H1 (cell line): ENCODE data around the gene ARPP21. TPM values are rescaled to one million over a fixed set of nuclear protein-coding genes. Genes with fewer than 3 reads are reported as not detected.

ENCODE experiments used
- CTCF ChIA-PET: fragments of 300-600 bp; sonication (Branson Sonifier 250); formaldehyde crosslinking; loops from one replicate; lab custom pipeline; 2021; ENCODE audit not compliant: partially characterized antibody; lab: Charles Lee
- POLR2A ChIA-PET: fragments of 300-600 bp; sonication (Branson Sonifier 250); formaldehyde crosslinking; loops from one replicate; lab custom pipeline; 2021; ENCODE audit warnings: inconsistent platforms; ENCODE audit not compliant: partially characterized antibody; lab: Charles Lee
- DNase-seq, 2 experiments: peaks; one replicate each; pipeline versions ENCODE4 v3.0.0 to v3.0.0-alpha.2; 2010 to 2022; ENCODE audit warnings: low spot score in 2 of 2, low read depth in 1 of 2, mixed read lengths in 1 of 2
- FAIRE-seq: peaks from 2 replicates; lab custom pipeline; 2011; peaks lifted over from hg19 to GRCh38; lab: Jason Lieb, UNC
- H2AFZ ChIP-seq: 2 replicates; pipeline ENCODE4 v1.8.1; 2012; ENCODE audit warnings: low read length, inconsistent platforms
- H2AK5ac ChIP-seq: 2 replicates; pipeline ENCODE4 v1.6.1; 2013; ENCODE audit warnings: low read depth, low read length
- H2BK120ac ChIP-seq: replicated peaks from 2 replicates; pipeline ENCODE3; 2013; ENCODE audit warnings: low read depth, low read length, inconsistent platforms
- H2BK12ac ChIP-seq: 2 replicates; pipeline ENCODE4 v1.6.1; 2013; ENCODE audit warnings: low read depth, low read length
- H2BK15ac ChIP-seq: 2 replicates; pipeline ENCODE4 v1.6.1; 2013; ENCODE audit warnings: low read length
- H2BK20ac ChIP-seq: 2 replicates; pipeline ENCODE4 v1.6.1; 2013; ENCODE audit warnings: low read length
- H2BK5ac ChIP-seq: 2 replicates; pipeline ENCODE4 v1.6.1; 2013; ENCODE audit warnings: low read depth, low read length
- H3K14ac ChIP-seq: 2 replicates; pipeline ENCODE4 v1.6.1; 2013; ENCODE audit warnings: inconsistent platforms; ENCODE audit not compliant: insufficient read length
- H3K18ac ChIP-seq: 2 replicates; pipeline ENCODE4 v1.6.1; 2013; ENCODE audit warnings: low read length; ENCODE audit errors: extremely low read depth
- H3K23ac ChIP-seq: 2 replicates; pipeline ENCODE4 v1.6.1; 2013; ENCODE audit warnings: inconsistent platforms; ENCODE audit not compliant: insufficient read length
- H3K23me2 ChIP-seq: 2 replicates; pipeline ENCODE4 v1.6.1; 2013; ENCODE audit warnings: low read depth, low read length
- H3K27ac ChIP-seq: 2 replicates; pipeline ENCODE4 v1.6.1; 2011; ENCODE audit warnings: low read depth, low read length, inconsistent platforms
- H3K27me3 ChIP-seq, 4 experiments: replicated peaks in 1 of 4; 1 replicate in 1 of 4; 2 replicates in 3 of 4; pipeline versions ENCODE4 v1.6.1 to v1.8.1; 2011 to 2013; ENCODE audit warnings: low read length in 3 of 4, mild to moderate bottlenecking in 3 of 4, inconsistent platforms in 2 of 4, mixed read lengths in 2 of 4, moderate library complexity in 1 of 4; ENCODE audit not compliant: control insufficient read depth in 3 of 4, insufficient read depth in 3 of 4; ENCODE audit errors: extremely low read depth in 1 of 4
- H3K36me3 ChIP-seq, 4 experiments: 2 replicates each; pipeline versions ENCODE4 v1.6.1 to v1.8.1; 2011 to 2013; ENCODE audit warnings: mild to moderate bottlenecking in 4 of 4, low read length in 3 of 4, moderate library complexity in 2 of 4, control low read depth in 1 of 4, inconsistent platforms in 1 of 4; ENCODE audit not compliant: insufficient read depth in 4 of 4, control insufficient read depth in 2 of 4
- H3K4ac ChIP-seq: replicated peaks from 2 replicates; pipeline ENCODE3; 2013; ENCODE audit warnings: low read length, low read depth, mixed read lengths, inconsistent platforms; ENCODE audit not compliant: insufficient read length
- H3K4me1 ChIP-seq, 4 experiments: replicated peaks in 1 of 4; 1 replicate in 1 of 4; 2 replicates in 3 of 4; pipeline versions ENCODE4 v1.6.1 to v1.8.1; 2011 to 2013; ENCODE audit warnings: low read length in 3 of 4, inconsistent platforms in 2 of 4, mixed read lengths in 1 of 4; ENCODE audit not compliant: insufficient read depth in 4 of 4, control insufficient read depth in 3 of 4
- H3K4me2 ChIP-seq, 2 experiments: 2 replicates each; pipeline versions ENCODE4 v1.6.1 to v1.8.1; 2011 to 2013; ENCODE audit warnings: low read depth in 2 of 2, low read length in 2 of 2, control low read depth in 1 of 2, inconsistent platforms in 1 of 2, mild to moderate bottlenecking in 1 of 2; ENCODE audit not compliant: insufficient read depth in 1 of 2
- H3K4me3 ChIP-seq, 4 experiments: fragments of 200-600, 300-600 bp in 1 of 4; sonication (generic), shearing (Covaris generic), sonication (Bioruptor Twin) in 1 of 4; 2 replicates each; pipeline versions ENCODE4 v1.5.1 to v1.8.1; 2011 to 2016; ENCODE audit warnings: low read length in 4 of 4, low read depth in 3 of 4, control low read depth in 2 of 4, inconsistent platforms in 2 of 4, mild to moderate bottlenecking in 2 of 4, mixed read lengths in 1 of 4, moderate library complexity in 1 of 4; ENCODE audit not compliant: insufficient read depth in 2 of 4; ENCODE audit errors: extremely low read depth in 1 of 4
- H3K56ac ChIP-seq: replicated peaks from 2 replicates; pipeline ENCODE3; 2013; ENCODE audit warnings: low read depth, mild to moderate bottlenecking, mixed read lengths, low read length, inconsistent platforms; ENCODE audit not compliant: insufficient read length
- H3K79me1 ChIP-seq: 2 replicates; pipeline ENCODE4 v1.6.1; 2013; ENCODE audit warnings: low read depth, low read length, control low read depth
- H3K79me2 ChIP-seq, 2 experiments: 2 replicates each; pipeline versions ENCODE4 v1.6.1 to v1.8.1; 2012 to 2013; ENCODE audit warnings: low read length in 2 of 2, mild to moderate bottlenecking in 2 of 2, inconsistent platforms in 1 of 2; ENCODE audit not compliant: insufficient read depth in 2 of 2, control insufficient read depth in 1 of 2
- H3K9ac ChIP-seq, 4 experiments: replicated peaks in 1 of 4; 1 replicate in 1 of 4; 2 replicates in 3 of 4; pipeline versions ENCODE4 v1.6.1 to v1.8.1; 2011 to 2013; ENCODE audit warnings: low read depth in 3 of 4, low read length in 3 of 4, control low read depth in 2 of 4, mild to moderate bottlenecking in 2 of 4, moderate library complexity in 2 of 4, inconsistent platforms in 1 of 4; ENCODE audit errors: extremely low read depth in 1 of 4
- H3K9me3 ChIP-seq, 2 experiments: 2 replicates each; pipeline versions ENCODE4 v1.6.1 to v1.8.1; 2012 to 2013; ENCODE audit warnings: mild to moderate bottlenecking in 2 of 2, moderate library complexity in 2 of 2, control low read depth in 1 of 2, inconsistent platforms in 1 of 2, low read depth in 1 of 2, low read length in 1 of 2, mixed read lengths in 1 of 2; ENCODE audit not compliant: insufficient read depth in 2 of 2
- H4K20me1 ChIP-seq, 2 experiments: replicated peaks in 1 of 2; 2 replicates each; pipeline versions ENCODE3 to v1.8.1; 2011 to 2013; ENCODE audit warnings: inconsistent platforms in 2 of 2, low read length in 2 of 2, mild to moderate bottlenecking in 1 of 2; ENCODE audit not compliant: insufficient read depth in 2 of 2, control insufficient read depth in 1 of 2
- H4K5ac ChIP-seq: 2 replicates; pipeline ENCODE4 v1.6.1; 2013; ENCODE audit warnings: low read length, low read depth, mixed read lengths, inconsistent platforms; ENCODE audit not compliant: insufficient read length
- H4K8ac ChIP-seq: 2 replicates; pipeline ENCODE4 v1.8.0; 2013; ENCODE audit warnings: mild to moderate bottlenecking, moderate library complexity, low read length, inconsistent platforms; ENCODE audit not compliant: insufficient read depth; ENCODE audit errors: extremely low read depth
- H4K91ac ChIP-seq: replicated peaks from 2 replicates; pipeline ENCODE3; 2013; ENCODE audit warnings: low read length, mixed read lengths, inconsistent platforms; ENCODE audit not compliant: insufficient read length
- CTBP2 ChIP-seq: IDR thresholded peaks from 2 replicates; pipeline ENCODE4 v1.7.0; 2011; ENCODE audit warnings: borderline replicate concordance, mild to moderate bottlenecking, moderate library complexity, mixed read lengths, low read length; ENCODE audit not compliant: insufficient read depth, insufficient read length
- KDM4A ChIP-seq: IDR thresholded peaks from one replicate; pipeline ENCODE4 v1.7.1; 2012; ENCODE audit warnings: low read depth, mild to moderate bottlenecking, moderate library complexity, low read length, inconsistent platforms; ENCODE audit not compliant: severe bottlenecking
- MAX ChIP-seq: IDR thresholded peaks from 2 replicates; pipeline ENCODE4 v1.6.1; 2012; ENCODE audit warnings: inconsistent platforms
- POU5F1 ChIP-seq: IDR thresholded peaks from 2 replicates; pipeline ENCODE4 v1.6.1; 2011; ENCODE audit warnings: low read depth, mild to moderate bottlenecking, low read length, moderate library complexity
- RBBP5 ChIP-seq: IDR thresholded peaks from 2 replicates; pipeline ENCODE4 v1.7.1; 2012; ENCODE audit warnings: low read depth, mild to moderate bottlenecking, inconsistent platforms, low read length, moderate library complexity, borderline replicate concordance
- SP1 ChIP-seq: IDR thresholded peaks from 2 replicates; pipeline ENCODE4 v1.6.1; 2011; ENCODE audit warnings: low read depth, low read length
- TAF1 ChIP-seq: IDR thresholded peaks from 2 replicates; pipeline ENCODE4 v1.6.1; 2011; ENCODE audit warnings: mild to moderate bottlenecking, low read depth, low read length
- WGBS, 2 experiments: shearing (Covaris generic) in 1 of 2; methylation state at CpG; one replicate each; pipeline versions ENCODE4 v1.1.6 to v1.1.7; 2013 to 2015; ENCODE audit warnings: low lambda C conversion rate in 2 of 2, mixed read lengths in 2 of 2, inconsistent platforms in 1 of 2, low coverage in 1 of 2, missing lambda C conversion rate in 1 of 2; ENCODE audit not compliant: insufficient replicate concordance in 2 of 2, insufficient coverage in 1 of 2, insufficient read length in 1 of 2; ENCODE audit errors: extremely low coverage in 1 of 2, missing lambda C conversion rate in 1 of 2; 5-methylcytosine and 5-hydroxymethylcytosine counted together
- polyA plus RNA-seq, 7 experiments: library from polyadenylated mRNA; depleted of rRNA in 3 of 7; stranded (reverse) in 5 of 7; unstranded in 2 of 7; fragments of >200 nt in 5 of 7; fragments of 200-250 nt in 2 of 7; gene quantifications; 1 replicate in 5 of 7; 2 replicates in 1 of 7; 4 replicates in 1 of 7; pipeline versions ENCODE4 v1.2.1 to v1.2.3, GENCODE V29; 2011 to 2013; ENCODE audit warnings: missing spikeins in 2 of 7, mixed read lengths in 2 of 7
- total RNA-seq: library from RNA; stranded (reverse); fragmentation: NEBNext Ultra II Directional; extraction: Animal tissue kit (Norgen Biotek cat#: 25700); gene quantifications from 2 replicates; pipeline ENCODE4 v1.2.1, GENCODE V29; 2021

ARPP21 gene
- total and polyA plus RNA-seq, 2 of the 8 experiments (the other 6 are each of a cell fraction or from before 2014, with no cell fraction given): not detected

GRCh38 chr3:35710554-35710953 is 71.2 kb downstream of the ARPP21 start:
- H4K8ac ChIP-seq: no peak overlapping the region
- H2BK5ac ChIP-seq: no peak overlapping the region
- no peaks in the 10 kb centered on the region for H3K79me2 ChIP-seq
- no peak overlapping the region for H2AFZ ChIP-seq
- WGBS, 2 experiments: 86% methylated on average over 1 of the region's 1 CpG; no CpG with 5 or more reads in 1 of the 2 experiments
- no peak overlapping the region for H4K5ac ChIP-seq
- H2BK20ac ChIP-seq: no peak overlapping the region
- H2AK5ac ChIP-seq: no peak overlapping the region
- no peak overlapping the region for H3K14ac ChIP-seq
- POLR2A ChIA-PET: no interaction called here
- H4K91ac ChIP-seq: no peak overlapping the region
- no peak overlapping the region for H3K9ac ChIP-seq
- H3K27ac ChIP-seq: no peak overlapping the region
- H3K9me3 ChIP-seq: no peaks in the 10 kb centered on the region
- no peaks in the 10 kb centered on the region; the same call in 1 of the 2 replicates for H3K23me2 ChIP-seq
- DNase-seq (no peak), FAIRE-seq (no peak)
- no peak overlapping the region for H3K4me2 ChIP-seq
- H2BK120ac ChIP-seq: no peak overlapping the region
- H3K79me1 ChIP-seq: no peaks in the 10 kb centered on the region
- H3K36me3 ChIP-seq: no peaks in the 10 kb centered on the region
- H3K18ac ChIP-seq: no peak overlapping the region
- H2BK12ac ChIP-seq: no peak overlapping the region
- no peak overlapping the region for H3K4ac ChIP-seq
- H3K4me1 ChIP-seq: 0 out of 7 replicates have a peak, but pooled peaks cover 0 to 2% (median 0%) of the 10 kb centered on the region in 4 experiments
- no peaks in the 10 kb centered on the region for H4K20me1 ChIP-seq
- H3K23ac ChIP-seq: no peak overlapping the region
- TF ChIP-seq MAX: no peak
- no peak for TF ChIP-seq CTBP2
- no peak for TF ChIP-seq SP1
- no peak for TF ChIP-seq RBBP5
- TF ChIP-seq KDM4A: no peak
- TF ChIP-seq TAF1: no peak
- no peak for TF ChIP-seq POU5F1
- TF ChIP-seq, all 59 proteins: peak for 0
- no peaks in the 10 kb centered on the region for H3K27me3 ChIP-seq
- H2BK15ac ChIP-seq: no peak overlapping the region
- CTCF ChIA-PET: interaction anchor here (1.0 to 1.6 kb wide), 2 partner anchors 15 to 29 kb away, joined by 3 to 5 read pairs; no protein-coding TSS in a partner anchor
- no peak overlapping the region for H3K4me3 ChIP-seq
- H3K56ac ChIP-seq: no peak overlapping the region
